ENCODE measurements around the gene VN1R5. TPM values are rescaled to one million over a fixed set of nuclear protein-coding genes. Genes with fewer than 3 reads are reported as not detected.

Gene VN1R5
- total RNA-seq, 1 experiment from 2014 or later, result not detected

GRCh38 chr1:247303216-247303615, 47.3 kb downstream of the VN1R5 start:
- Histone ChIP-seq H3K4me1 (ENCODE audit: insufficient read depth, low read length) (peaks cover 10% of the 10 kb centered on the region; the same call in 1 of the 2 replicates), H3K56ac (ENCODE audit: insufficient read length, low read depth, low read length) (no peak overlapping the region), H3K27ac (ENCODE audit: insufficient read length, low read depth, low read length) (no peak overlapping the region), H4K8ac (replicated peaks; ENCODE audit: insufficient read length, low read depth, low read length) (no peak overlapping the region), H3T11ph (ENCODE audit: low read length) (no peak overlapping the region), H2BK120ac (ENCODE audit: low read depth, low read length, poor library complexity, severe bottlenecking) (no peak overlapping the region), H4K20me1 (ENCODE audit: control insufficient read depth, insufficient read depth, insufficient read length) (no peaks in the 10 kb centered on the region), H2BK15ac (ENCODE audit: low read depth, low read length) (no peak overlapping the region), H3K79me2 (ENCODE audit: insufficient read depth, low read length) (no peaks in the 10 kb centered on the region), H3K79me1 (ENCODE audit: insufficient read depth, low read depth, low read length, poor library complexity, severe bottlenecking) (no peaks in the 10 kb centered on the region), H3K23me2 (ENCODE audit: insufficient read length, low read depth, low read length, poor library complexity, severe bottlenecking) (no peaks in the 10 kb centered on the region), H3K14ac (ENCODE audit: insufficient read depth, low read length) (no peak overlapping the region), H3K4ac (ENCODE audit: low read depth, low read length) (no peak overlapping the region), H2AFZ (ENCODE audit: low read length) (no peak overlapping the region), H3K23ac (ENCODE audit: insufficient read length, low read depth, low read length) (no peak overlapping the region), H2BK5ac (ENCODE audit: insufficient read length, low read length) (no peak overlapping the region), H2BK20ac (ENCODE audit: low read depth, low read length, poor library complexity, severe bottlenecking) (no peak overlapping the region), H3K27me3 (ENCODE audit: insufficient read depth, low read length) (no peaks in the 10 kb centered on the region), H3K4me2 (ENCODE audit: insufficient read depth, insufficient read length, low read length) (no peak overlapping the region), H2BK12ac (ENCODE audit: insufficient read length, low read depth, low read length) (no peak overlapping the region), H3K9ac (ENCODE audit: extremely low read depth, insufficient read length, low read length) (no peak overlapping the region), H2AK5ac (ENCODE audit: insufficient read length, low read length) (no peak overlapping the region), H4K91ac (ENCODE audit: insufficient read length, low read depth, low read length) (no peak overlapping the region), H3K9me3 (ENCODE audit: control insufficient read depth, low read depth, low read length) (no peaks in the 10 kb centered on the region), H4K5ac (ENCODE audit: insufficient read length, low read depth, low read length) (no peak overlapping the region), H3K18ac (ENCODE audit: insufficient read length, low read depth, low read length) (no peak overlapping the region)
- no peak for TF ChIP-seq CTCF (conservative IDR thresholded peaks at IDR 0.05)
- Mint-ChIP-seq H3K4me3 (no peak overlapping the region), H3K36me3 (ENCODE audit: insufficient read depth in 1 of 3, low read depth in 3 of 3) (peaks cover 77 to 96% (median 89%) of the 10 kb centered on the region in 3 experiments), H3K4me1 (peaks cover 17 to 18% of the 10 kb centered on the region in 2 experiments), H3K27me3 (ENCODE audit: low read depth) (no peaks in the 10 kb centered on the region; the same call in 1 of the 2 replicates), H3K9me3 (no peaks in the 10 kb centered on the region), H3K27ac (no peak overlapping the region)
- WGBS (ENCODE audit: extremely low coverage, insufficient read length, low lambda C conversion rate), result no CpG with 5 or more reads among the region's 5 CpGs
- no peak for DNase-seq
